AG09319 (cell line): ENCODE measurements around the gene PTPN23.

Source experiments
- DNase-seq: peaks from one replicate; pipeline ENCODE4 v3.0.0-alpha.2; 2010; ENCODE audit warnings: low read depth; ENCODE audit errors: extremely low read depth
- TF ChIP-seq, protein P1 (sequence below): IDR thresholded peaks from 2 replicates; pipeline ENCODE4 v1.5.1; 2011; ENCODE audit warnings: low read depth, mild to moderate bottlenecking, inconsistent platforms, low read length, moderate library complexity

PTPN23 gene

DNA sequence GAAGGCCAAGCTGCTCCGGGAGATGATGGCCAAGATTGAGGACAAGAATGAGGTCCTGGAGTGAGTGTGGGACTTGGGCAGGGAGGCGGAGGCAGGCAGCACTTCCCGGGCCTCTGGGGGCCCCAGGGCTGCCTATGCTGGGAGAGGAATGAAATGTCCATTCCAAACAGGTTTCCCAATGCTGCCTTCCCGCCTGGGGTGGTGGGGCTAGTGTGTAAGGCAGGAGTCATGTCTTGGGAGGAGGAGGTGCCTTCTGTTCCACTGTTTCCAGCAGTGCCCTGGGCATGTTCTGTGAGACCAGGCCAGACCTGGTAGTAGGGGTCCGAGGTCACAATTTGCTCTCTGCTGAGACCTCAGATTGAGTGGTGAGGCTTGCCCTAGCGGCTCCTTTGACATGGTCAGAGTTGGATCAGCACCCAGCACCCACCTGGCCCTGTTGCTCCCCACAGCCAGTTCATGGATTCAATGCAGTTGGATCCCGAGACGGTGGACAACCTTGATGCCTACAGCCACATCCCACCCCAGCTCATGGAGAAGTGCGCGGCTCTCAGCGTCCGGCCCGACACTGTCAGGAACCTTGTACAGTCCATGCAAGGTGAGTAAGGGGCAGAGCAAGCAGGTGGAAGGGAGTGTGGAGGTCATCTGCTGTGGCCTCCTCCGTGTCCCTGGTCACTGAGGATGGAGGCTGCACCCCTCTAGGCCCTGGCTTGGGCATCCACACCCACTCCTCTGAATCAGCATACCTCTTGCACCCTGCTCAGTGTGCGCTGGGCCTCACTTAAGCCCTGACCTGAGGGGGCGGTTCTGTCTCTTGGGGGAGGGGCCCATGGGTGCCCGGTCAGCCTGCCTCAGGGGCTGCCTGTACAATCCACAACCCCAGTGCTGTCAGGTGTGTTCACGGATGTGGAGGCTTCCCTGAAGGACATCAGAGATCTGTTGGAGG is 27.3 kb downstream of the PTPN23 start:
- no peak for DNase-seq
- TF ChIP-seq, protein P1, sequence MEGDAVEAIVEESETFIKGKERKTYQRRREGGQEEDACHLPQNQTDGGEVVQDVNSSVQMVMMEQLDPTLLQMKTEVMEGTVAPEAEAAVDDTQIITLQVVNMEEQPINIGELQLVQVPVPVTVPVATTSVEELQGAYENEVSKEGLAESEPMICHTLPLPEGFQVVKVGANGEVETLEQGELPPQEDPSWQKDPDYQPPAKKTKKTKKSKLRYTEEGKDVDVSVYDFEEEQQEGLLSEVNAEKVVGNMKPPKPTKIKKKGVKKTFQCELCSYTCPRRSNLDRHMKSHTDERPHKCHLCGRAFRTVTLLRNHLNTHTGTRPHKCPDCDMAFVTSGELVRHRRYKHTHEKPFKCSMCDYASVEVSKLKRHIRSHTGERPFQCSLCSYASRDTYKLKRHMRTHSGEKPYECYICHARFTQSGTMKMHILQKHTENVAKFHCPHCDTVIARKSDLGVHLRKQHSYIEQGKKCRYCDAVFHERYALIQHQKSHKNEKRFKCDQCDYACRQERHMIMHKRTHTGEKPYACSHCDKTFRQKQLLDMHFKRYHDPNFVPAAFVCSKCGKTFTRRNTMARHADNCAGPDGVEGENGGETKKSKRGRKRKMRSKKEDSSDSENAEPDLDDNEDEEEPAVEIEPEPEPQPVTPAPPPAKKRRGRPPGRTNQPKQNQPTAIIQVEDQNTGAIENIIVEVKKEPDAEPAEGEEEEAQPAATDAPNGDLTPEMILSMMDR = no peak

DNA sequence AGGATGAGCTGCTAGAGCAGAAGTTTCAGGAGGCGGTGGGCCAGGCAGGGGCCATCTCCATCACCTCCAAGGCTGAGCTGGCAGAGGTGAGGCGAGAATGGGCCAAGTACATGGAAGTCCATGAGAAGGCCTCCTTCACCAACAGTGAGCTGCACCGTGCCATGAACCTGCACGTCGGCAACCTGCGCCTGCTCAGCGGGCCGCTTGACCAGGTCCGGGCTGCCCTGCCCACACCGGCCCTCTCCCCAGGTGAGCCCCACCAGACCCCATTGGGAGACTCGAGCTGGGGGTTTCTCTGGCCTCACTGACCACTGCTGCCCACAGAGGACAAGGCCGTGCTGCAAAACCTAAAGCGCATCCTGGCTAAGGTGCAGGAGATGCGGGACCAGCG is 28.0 kb downstream of the PTPN23 start:
- no peak for DNase-seq
- TF ChIP-seq, protein P1 = no peak

DNA sequence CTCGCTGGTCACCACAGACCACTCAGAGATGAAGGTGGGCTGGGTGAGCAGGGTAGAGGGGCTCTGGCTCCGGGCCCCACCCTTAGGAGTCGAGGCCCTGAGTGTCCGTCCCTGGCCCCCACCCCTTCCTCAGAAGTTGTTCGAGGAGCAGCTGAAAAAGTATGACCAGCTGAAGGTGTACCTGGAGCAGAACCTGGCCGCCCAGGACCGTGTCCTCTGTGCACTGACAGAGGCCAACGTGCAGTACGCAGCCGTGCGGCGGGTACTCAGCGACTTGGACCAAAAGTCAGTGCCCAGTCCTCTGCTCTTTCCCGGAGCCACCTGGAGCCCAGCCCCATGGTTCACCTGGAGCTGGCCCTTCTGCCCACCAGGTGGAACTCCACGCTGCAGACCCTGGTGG is 28.5 kb downstream of the PTPN23 start:
- TF ChIP-seq, protein P1 = no peak
- no peak for DNase-seq

DNA sequence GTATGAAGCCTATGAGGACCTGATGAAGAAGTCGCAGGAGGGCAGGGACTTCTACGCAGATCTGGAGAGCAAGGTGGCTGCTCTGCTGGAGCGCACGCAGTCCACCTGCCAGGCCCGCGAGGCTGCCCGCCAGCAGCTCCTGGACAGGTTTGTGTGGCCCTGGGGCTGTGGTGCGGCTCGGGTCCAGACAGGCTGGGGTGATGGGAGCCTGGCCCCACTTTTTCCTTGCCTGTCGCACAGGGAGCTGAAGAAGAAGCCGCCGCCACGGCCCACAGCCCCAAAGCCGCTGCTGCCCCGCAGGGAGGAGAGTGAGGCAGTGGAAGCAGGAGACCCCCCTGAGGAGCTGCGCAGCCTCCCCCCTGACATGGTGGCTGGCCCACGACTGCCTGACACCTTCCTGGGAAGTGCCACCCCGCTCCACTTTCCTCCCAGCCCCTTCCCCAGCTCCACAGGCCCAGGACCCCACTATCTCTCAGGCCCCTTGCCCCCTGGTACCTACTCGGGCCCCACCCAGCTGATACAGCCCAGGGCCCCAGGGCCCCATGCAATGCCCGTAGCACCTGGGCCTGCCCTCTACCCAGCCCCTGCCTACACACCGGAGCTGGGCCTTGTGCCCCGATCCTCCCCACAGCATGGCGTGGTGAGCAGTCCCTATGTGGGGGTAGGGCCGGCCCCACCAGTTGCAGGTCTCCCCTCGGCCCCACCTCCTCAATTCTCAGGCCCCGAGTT is 29.0 kb downstream of the PTPN23 start:
- TF ChIP-seq, protein P1 = no peak
- DNase-seq = no peak

DNA sequence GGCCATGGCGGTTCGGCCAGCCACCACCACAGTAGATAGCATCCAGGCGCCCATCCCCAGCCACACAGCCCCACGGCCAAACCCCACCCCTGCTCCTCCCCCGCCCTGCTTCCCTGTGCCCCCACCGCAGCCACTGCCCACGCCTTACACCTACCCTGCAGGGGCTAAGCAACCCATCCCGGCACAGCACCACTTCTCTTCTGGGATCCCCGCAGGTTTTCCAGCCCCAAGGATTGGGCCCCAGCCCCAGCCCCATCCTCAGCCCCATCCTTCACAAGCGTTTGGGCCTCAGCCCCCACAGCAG is 29.5 kb downstream of the PTPN23 start:
- no peak for DNase-seq

DNA sequence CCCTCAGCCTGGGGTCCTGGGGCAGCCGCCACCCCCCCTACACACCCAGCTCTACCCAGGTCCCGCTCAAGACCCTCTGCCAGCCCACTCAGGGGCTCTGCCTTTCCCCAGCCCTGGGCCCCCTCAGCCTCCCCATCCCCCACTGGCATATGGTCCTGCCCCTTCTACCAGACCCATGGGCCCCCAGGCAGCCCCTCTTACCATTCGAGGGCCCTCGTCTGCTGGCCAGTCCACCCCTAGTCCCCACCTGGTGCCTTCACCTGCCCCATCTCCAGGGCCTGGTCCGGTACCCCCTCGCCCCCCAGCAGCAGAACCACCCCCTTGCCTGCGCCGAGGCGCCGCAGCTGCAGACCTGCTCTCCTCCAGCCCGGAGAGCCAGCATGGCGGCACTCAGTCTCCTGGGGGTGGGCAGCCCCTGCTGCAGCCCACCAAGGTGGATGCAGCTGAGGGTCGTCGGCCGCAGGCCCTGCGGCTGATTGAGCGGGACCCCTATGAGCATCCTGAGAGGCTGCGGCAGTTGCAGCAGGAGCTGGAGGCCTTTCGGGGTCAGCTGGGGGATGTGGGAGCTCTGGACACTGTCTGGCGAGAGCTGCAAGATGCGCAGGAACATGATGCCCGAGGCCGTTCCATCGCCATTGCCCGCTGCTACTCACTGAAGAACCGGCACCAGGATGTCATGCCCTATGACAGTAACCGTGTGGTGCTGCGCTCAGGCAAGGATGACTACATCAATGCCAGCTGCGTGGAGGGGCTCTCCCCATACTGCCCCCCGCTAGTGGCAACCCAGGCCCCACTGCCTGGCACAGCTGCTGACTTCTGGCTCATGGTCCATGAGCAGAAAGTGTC is 30.2 kb downstream of the PTPN23 start:
- no peak for DNase-seq
- TF ChIP-seq, protein P1 = no peak

More for the DNA sequence above, 29.5 kb downstream of the PTPN23 start:
- TF ChIP-seq, protein P1 = no peak
